Measurements from ENCODE around the gene ABRAXAS1. TPM values are rescaled to one million over a fixed set of nuclear protein-coding genes. Genes with fewer than 3 reads are reported as not detected.
A peak's percentile ranks its signal among the peaks of the same experiment; 100 is the strongest.

Gene ABRAXAS1
- polyA plus RNA-seq (2013): 10.2 and 10.3 TPM in 2 replicates

GRCh38 chr4:83484500-83485461 lies at the start of gene ABRAXAS1:
TSS of gene ABRAXAS1 (minus strand) at chr4:83485100. CDS start at chr4:83485072, 28 bp downstream.
- Histone ChIP-seq H2BK120ac (ENCODE audit: insufficient read depth, low read length, poor library complexity) (peak within 1 kb of the TSS; percentile 86), H3K27ac (ENCODE audit: low read depth, low read length) (peak within 1 kb of the TSS; percentile 80), H2BK12ac (ENCODE audit: low read length) (peak within 1 kb of the TSS; percentile 11)

GRCh38 chr4:83527671-83528070 lies 42.8 kb upstream of the ABRAXAS1 start:
- H3K36me3 ChIP-seq (ENCODE audit: control insufficient read depth in 1 of 2, insufficient read depth in 2 of 2, low read length in 2 of 2): no peaks in the 10 kb centered on the region

More at GRCh38 chr4:83484500-83485461, at the start of gene ABRAXAS1:
- Histone ChIP-seq H3K4me3 (ENCODE audit: low read depth, low read length) (peak within 1 kb of the TSS; percentile 86), H3K23ac (ENCODE audit: low read length) (no peak within 1 kb of the TSS), H3K9ac (ENCODE audit: low read length) (peak within 1 kb of the TSS; percentile 11), H3K79me2 (ENCODE audit: control insufficient read depth, insufficient read depth, low read length, poor library complexity) (peaks cover 5% of the 10 kb centered on the region), H4K12ac (ENCODE audit: low read depth, low read length) (peak within 1 kb of the TSS; percentile 95), H3K4ac (ENCODE audit: low read depth, low read length) (peak within 1 kb of the TSS; percentile 70), H2AK5ac (ENCODE audit: low read length) (peak within 1 kb of the TSS; percentile 36), H3K9me3 (ENCODE audit: insufficient read depth, low read depth, low read length) (no peaks in the 10 kb centered on the region), H3K14ac (ENCODE audit: low read length) (peak within 1 kb of the TSS; percentile 96), H3K4me1 (ENCODE audit: control insufficient read depth in 1 of 2, insufficient read depth in 2 of 2, low read length in 2 of 2) (no peaks in the 10 kb centered on the region), H4K91ac (ENCODE audit: low read depth, low read length) (peak within 1 kb of the TSS; percentile 88), H3K36me3 (ENCODE audit: control insufficient read depth in 1 of 2, insufficient read depth in 2 of 2, low read length in 2 of 2) (peaks cover 0 to 3% of the 10 kb centered on the region in 2 experiments), H2AFZ (ENCODE audit: insufficient read depth, low read length, poor library complexity) (peak within 1 kb of the TSS; percentile 92), H2BK5ac (ENCODE audit: low read depth, low read length, poor library complexity) (peak within 1 kb of the TSS; percentile 79), H3K27me3 (ENCODE audit: insufficient read depth, low read length) (no peaks in the 10 kb centered on the region), H3K79me1 (ENCODE audit: low read length) (peaks cover 6% of the 10 kb centered on the region), H4K8ac (ENCODE audit: low read depth, low read length) (peak within 1 kb of the TSS; percentile 80), H3K4me2 (ENCODE audit: low read length) (peak within 1 kb of the TSS; percentile 73), H3K18ac (ENCODE audit: low read length) (peak within 1 kb of the TSS; percentile 69)
- no CpG with 5 or more reads among the region's 93 CpGs for WGBS (ENCODE audit: extremely low coverage, insufficient coverage, insufficient read length)
- DNase-seq: peak; percentile 92 to 95

GRCh38 chr4:83522239-83522638 lies 37.3 kb upstream of the ABRAXAS1 start:
- Histone ChIP-seq H3K9me3 (ENCODE audit: insufficient read depth, low read depth, low read length) (peaks cover 3% of the 10 kb centered on the region), H3K36me3 (ENCODE audit: control insufficient read depth in 1 of 2, insufficient read depth in 2 of 2, low read length in 2 of 2) (no peaks in the 10 kb centered on the region), H4K12ac (ENCODE audit: low read depth, low read length) (no peak overlapping the region), H3K9ac (ENCODE audit: low read length) (no peak overlapping the region), H3K27ac (ENCODE audit: low read depth, low read length) (no peak overlapping the region), H2BK120ac (ENCODE audit: insufficient read depth, low read length, poor library complexity) (no peak overlapping the region), H3K79me2 (ENCODE audit: control insufficient read depth, insufficient read depth, low read length, poor library complexity) (no peaks in the 10 kb centered on the region), H3K23ac (ENCODE audit: low read length) (no peak overlapping the region), H2AFZ (ENCODE audit: insufficient read depth, low read length, poor library complexity) (no peak overlapping the region), H4K8ac (ENCODE audit: low read depth, low read length) (no peak overlapping the region), H2BK5ac (ENCODE audit: low read depth, low read length, poor library complexity) (no peak overlapping the region), H2BK12ac (ENCODE audit: low read length) (no peak overlapping the region), H3K4me3 (ENCODE audit: low read depth, low read length) (no peak overlapping the region), H3K27me3 (ENCODE audit: insufficient read depth, low read length) (no peaks in the 10 kb centered on the region), H3K18ac (ENCODE audit: low read length) (no peak overlapping the region), H3K79me1 (ENCODE audit: low read length) (no peaks in the 10 kb centered on the region), H3K14ac (ENCODE audit: low read length) (no peak overlapping the region), H3K4ac (ENCODE audit: low read depth, low read length) (no peak overlapping the region), H3K4me2 (ENCODE audit: low read length) (no peak overlapping the region), H3K4me1 (ENCODE audit: control insufficient read depth in 1 of 2, insufficient read depth in 2 of 2, low read length in 2 of 2) (no peaks in the 10 kb centered on the region), H2AK5ac (ENCODE audit: low read length) (no peak overlapping the region), H4K91ac (ENCODE audit: low read depth, low read length) (no peak overlapping the region)
- no CpG with 5 or more reads among the region's 3 CpGs for WGBS (ENCODE audit: extremely low coverage, insufficient coverage, insufficient read length)
- no peak for DNase-seq

More at GRCh38 chr4:83527671-83528070, 42.8 kb upstream of the ABRAXAS1 start:
- no peaks in the 10 kb centered on the region for H3K27me3 ChIP-seq (ENCODE audit: insufficient read depth, low read length)
- H2AFZ ChIP-seq (ENCODE audit: insufficient read depth, low read length, poor library complexity): no peak overlapping the region
- H3K9me3 ChIP-seq (ENCODE audit: insufficient read depth, low read depth, low read length): peaks cover 3% of the 10 kb centered on the region
- H3K4me1 ChIP-seq (ENCODE audit: control insufficient read depth in 1 of 2, insufficient read depth in 2 of 2, low read length in 2 of 2): no peaks in the 10 kb centered on the region
- no peak overlapping the region for H3K4ac ChIP-seq (ENCODE audit: low read depth, low read length)
- no peak overlapping the region for H3K27ac ChIP-seq (ENCODE audit: low read depth, low read length)
- DNase-seq: no peak
- no peak overlapping the region for H3K9ac ChIP-seq (ENCODE audit: low read length)
- H4K8ac ChIP-seq (ENCODE audit: low read depth, low read length): no peak overlapping the region
- H2AK5ac ChIP-seq (ENCODE audit: low read length): no peak overlapping the region
- H3K79me1 ChIP-seq (ENCODE audit: low read length): no peaks in the 10 kb centered on the region
- H3K4me3 ChIP-seq (ENCODE audit: low read depth, low read length): no peak overlapping the region
- no peak overlapping the region for H2BK12ac ChIP-seq (ENCODE audit: low read length)
- no peak overlapping the region for H3K23ac ChIP-seq (ENCODE audit: low read length)
- H2BK5ac ChIP-seq (ENCODE audit: low read depth, low read length, poor library complexity): no peak overlapping the region
- H3K18ac ChIP-seq (ENCODE audit: low read length): no peak overlapping the region
- no peak overlapping the region for H4K12ac ChIP-seq (ENCODE audit: low read depth, low read length)
- H2BK120ac ChIP-seq (ENCODE audit: insufficient read depth, low read length, poor library complexity): no peak overlapping the region
- H3K4me2 ChIP-seq (ENCODE audit: low read length): no peak overlapping the region
- H3K14ac ChIP-seq (ENCODE audit: low read length): no peak overlapping the region
- H4K91ac ChIP-seq (ENCODE audit: low read depth, low read length): no peak overlapping the region
- no peaks in the 10 kb centered on the region for H3K79me2 ChIP-seq (ENCODE audit: control insufficient read depth, insufficient read depth, low read length, poor library complexity)
- no CpG with 5 or more reads among the region's 2 CpGs for WGBS (ENCODE audit: extremely low coverage, insufficient coverage, insufficient read length)

GRCh38 chr4:83516042-83516772 lies 31.3 kb upstream of the ABRAXAS1 start:
- Histone ChIP-seq H3K27me3 (ENCODE audit: insufficient read depth, low read length) (no peaks in the 10 kb centered on the region), H4K12ac (ENCODE audit: low read depth, low read length) (no peak overlapping the region), H3K4me2 (ENCODE audit: low read length) (no peak overlapping the region), H3K4ac (ENCODE audit: low read depth, low read length) (no peak overlapping the region), H3K79me2 (ENCODE audit: control insufficient read depth, insufficient read depth, low read length, poor library complexity) (no peaks in the 10 kb centered on the region), H4K91ac (ENCODE audit: low read depth, low read length) (no peak overlapping the region), H3K79me1 (ENCODE audit: low read length) (no peaks in the 10 kb centered on the region), H3K18ac (ENCODE audit: low read length) (no peak overlapping the region), H4K8ac (ENCODE audit: low read depth, low read length) (no peak overlapping the region), H2BK120ac (ENCODE audit: insufficient read depth, low read length, poor library complexity) (no peak overlapping the region), H3K9ac (ENCODE audit: low read length) (no peak overlapping the region), H3K23ac (ENCODE audit: low read length) (no peak overlapping the region), H3K4me3 (ENCODE audit: low read depth, low read length) (no peak overlapping the region), H2BK12ac (ENCODE audit: low read length) (no peak overlapping the region), H3K9me3 (ENCODE audit: insufficient read depth, low read depth, low read length) (no peaks in the 10 kb centered on the region), H3K4me1 (ENCODE audit: control insufficient read depth in 1 of 2, insufficient read depth in 2 of 2, low read length in 2 of 2) (no peaks in the 10 kb centered on the region), H2AK5ac (ENCODE audit: low read length) (no peak overlapping the region), H2BK5ac (ENCODE audit: low read depth, low read length, poor library complexity) (no peak overlapping the region), H3K36me3 (ENCODE audit: control insufficient read depth in 1 of 2, insufficient read depth in 2 of 2, low read length in 2 of 2) (no peaks in the 10 kb centered on the region), H2AFZ (ENCODE audit: insufficient read depth, low read length, poor library complexity) (no peak overlapping the region), H3K27ac (ENCODE audit: low read depth, low read length) (no peak overlapping the region), H3K14ac (ENCODE audit: low read length) (no peak overlapping the region)
- peak; percentile 14 to 69 for DNase-seq
- WGBS (ENCODE audit: extremely low coverage, insufficient coverage, insufficient read length): no CpG with 5 or more reads among the region's 3 CpGs

All from trophoblast cell (in vitro differentiated cells and primary cell).